SHP77 (cell line): Measurements from ENCODE around the gene TBCEL.

Experiments used
- DNase-seq, 2 experiments: peaks; one replicate each; lab custom pipeline; 2025; lab: John Stamatoyannopoulos, UW

TBCEL gene

DNA sequence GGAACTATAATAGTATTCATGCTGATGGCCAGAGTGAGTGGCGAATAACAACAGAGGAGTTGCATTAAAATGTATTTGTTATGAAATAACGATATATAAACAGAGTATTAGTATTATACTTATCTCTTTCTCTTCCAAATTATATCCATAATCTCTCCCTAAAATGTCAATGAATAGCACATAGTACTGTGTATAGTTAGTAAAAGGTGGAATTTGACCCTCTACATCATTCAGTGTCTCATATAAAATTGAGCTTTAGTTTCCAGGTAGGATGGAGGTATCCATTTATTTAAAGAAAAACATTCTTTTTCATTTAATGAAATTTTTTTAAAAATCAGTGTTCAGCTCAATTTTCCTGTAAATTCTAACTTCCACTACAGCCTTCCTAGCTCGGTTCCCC is 42.7 kb downstream of the TBCEL start:
- DNase-seq: no peak

DNA sequence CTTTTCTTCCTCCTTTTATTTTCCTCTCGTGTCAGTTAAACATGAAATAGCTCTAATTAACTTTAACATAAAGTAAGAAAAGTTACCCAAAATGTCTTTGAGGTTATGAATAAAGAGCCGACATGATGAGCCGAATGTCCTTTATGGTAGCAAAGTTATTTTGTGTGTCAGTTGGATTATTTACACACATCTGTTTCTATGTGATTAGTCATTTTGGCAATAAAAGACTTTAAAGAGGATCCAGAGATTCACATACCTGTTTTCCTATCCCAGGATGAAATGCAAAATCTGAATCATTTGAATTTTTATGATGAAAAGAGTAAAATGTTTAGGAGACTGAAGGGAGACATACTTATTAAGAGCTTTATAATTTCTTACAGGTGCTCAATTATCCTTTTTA is 43.1 kb downstream of the TBCEL start:
- no peak for DNase-seq

DNA sequence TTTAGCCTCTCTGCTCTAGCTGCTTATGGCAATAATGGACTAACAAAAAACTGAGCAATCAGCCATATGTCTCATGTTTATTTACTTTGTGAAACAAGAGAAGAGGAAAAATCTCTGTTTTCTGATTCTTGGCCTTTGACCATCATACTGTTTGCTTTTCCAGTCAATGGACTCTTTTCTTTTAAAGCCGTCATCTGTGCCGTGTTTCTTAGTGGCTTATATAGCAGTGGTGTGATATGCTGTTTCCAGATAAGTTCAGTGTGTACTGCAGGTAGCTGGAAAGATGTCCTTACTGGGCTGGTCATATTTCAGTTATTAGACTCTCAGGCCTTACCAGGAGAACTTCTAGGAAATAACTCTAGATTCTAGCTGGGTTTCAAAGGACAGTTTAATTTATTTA is 43.6 kb downstream of the TBCEL start:
- DNase-seq: peak in 1 of 2 experiments; percentile 1

DNA sequence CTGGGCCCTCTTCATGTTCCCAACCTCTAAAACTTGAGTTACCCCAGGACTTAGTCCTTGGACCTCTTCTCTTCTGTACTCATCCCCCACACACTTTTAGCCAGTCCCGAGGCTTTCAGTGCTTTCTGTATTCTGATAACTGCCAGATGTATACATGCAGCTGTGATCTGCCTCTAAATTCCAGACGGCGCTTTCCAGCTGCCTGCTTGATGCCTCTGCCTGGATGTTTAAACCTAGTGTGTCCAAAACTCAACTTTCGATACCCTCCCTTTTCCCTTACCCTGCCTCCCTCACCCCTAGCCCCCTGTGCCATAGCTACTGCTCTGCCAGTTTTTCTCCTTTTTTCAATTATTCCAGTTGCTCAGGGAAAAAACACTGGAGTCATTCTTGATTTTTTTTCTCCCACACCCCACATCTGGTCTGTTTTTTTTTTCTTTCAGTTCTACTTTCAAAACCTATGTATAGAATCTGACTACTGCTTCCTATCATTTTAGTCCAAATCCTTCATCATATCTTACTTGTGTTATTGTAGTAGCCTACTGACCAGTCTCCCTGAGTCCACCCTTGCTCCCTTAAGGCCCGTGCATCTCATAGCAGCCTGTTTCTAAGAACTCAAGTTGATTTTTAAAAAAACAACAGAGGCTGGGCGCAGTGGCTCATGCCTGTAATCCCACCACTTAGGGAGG is 44.2 kb downstream of the TBCEL start:
- no peak for DNase-seq

DNA sequence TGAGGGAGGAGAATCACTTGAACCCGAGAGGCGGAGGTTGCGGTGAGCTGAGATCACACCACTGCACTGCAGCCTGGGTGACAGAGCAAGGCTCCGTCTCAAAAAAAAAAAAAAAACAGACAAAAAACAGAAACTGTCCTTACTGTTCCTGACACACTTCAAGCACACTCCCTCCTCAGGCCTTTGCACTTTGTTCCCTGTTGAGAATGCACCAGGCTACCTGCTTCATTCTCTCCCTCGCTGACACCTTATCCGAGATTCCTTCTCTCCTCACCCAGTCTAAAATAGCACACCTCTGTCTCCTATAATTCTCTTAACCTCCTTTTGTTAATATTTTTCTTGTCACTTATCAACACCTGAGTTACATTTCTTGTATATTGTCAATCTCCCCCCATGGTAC is 44.9 kb downstream of the TBCEL start:
- DNase-seq: no peak

DNA sequence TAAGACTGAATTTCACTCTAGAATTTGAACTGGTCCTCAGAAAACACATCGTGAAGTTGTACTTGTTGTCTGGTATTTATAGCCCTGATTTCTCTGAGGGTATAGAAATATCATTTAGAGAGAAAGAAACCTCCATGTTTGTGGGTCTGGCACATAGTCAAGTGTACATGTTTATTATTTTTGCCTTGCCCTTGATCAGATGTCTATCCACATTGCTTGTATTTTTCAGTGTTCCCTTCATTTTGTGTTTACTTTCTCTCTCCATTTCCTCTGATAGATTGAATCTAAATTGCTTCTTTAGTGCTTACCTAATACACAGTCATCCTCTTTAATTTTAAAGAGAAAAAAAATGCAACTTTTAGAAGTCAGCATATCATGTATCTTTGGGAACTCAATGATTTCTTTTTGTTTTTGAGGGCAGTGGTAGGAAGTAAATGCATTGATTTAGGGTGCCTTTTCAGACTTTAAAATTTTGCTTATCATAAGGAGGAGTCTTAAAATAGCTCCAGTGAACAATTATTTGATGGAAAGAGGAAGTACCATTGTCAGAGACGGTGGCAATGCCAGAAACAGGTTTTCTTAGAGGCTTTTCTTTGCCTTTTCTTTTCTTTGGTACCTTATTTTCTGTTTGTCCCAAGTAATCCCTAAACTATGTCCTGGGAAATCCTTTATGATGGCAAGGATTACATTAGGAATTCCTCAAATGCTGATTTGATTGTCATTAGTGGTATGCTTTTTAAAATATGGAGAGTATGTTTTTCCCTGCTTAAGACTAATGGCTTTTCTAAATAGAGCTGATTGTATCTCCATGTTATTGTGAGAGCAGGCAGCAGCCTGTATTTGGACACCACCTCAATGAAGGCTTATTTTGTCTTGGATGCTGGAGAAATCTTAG is 47.3 kb downstream of the TBCEL start:
- DNase-seq: no peak

DNA sequence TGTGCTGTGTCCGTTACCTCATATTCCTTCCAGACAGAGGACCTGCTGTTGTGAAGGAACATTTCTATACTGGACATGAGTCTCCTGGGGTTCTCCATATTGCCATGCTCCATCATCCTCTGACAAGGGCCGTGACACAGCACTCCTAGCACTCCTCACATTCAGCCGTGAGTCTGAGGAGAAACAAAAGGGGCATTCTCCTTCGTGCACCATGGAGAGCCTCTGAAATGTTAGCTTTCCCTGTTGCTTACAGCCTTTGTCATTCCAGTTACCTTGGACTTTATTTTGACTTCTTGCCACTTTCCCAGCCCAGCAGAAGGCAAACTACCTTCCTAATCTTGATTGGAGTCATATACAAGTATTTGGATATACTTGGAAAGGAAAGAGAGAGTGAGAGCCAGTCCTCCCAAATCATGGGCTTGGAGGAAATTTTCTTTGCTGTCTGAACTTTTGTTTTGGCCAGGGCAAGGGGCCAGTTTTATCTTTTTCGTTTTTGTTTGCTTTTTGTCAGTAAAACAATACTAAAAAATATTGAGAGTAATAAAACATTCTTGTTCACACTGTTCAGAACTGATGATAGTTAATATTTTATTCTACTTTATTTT is 48.0 kb downstream of the TBCEL start:
- DNase-seq: no peak

DNA sequence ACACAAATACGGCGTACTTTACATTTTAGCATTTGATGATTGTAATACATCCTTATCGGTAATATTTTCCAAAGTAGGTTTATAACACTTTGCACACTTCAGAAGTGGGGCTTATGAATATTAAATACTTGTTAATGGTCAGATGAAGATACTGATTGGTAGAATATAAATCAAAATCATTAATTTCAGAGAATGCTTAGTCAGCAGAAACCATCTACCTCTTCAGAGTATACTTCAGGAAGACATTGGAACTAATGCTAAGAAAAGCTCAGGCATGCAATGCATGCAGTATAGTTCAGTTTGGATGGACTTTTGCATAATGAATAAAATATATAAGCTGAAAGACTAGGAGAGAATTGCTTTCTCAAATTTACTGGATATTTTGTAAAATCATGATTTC is 57.4 kb downstream of the TBCEL start:
- DNase-seq: no peak

DNA sequence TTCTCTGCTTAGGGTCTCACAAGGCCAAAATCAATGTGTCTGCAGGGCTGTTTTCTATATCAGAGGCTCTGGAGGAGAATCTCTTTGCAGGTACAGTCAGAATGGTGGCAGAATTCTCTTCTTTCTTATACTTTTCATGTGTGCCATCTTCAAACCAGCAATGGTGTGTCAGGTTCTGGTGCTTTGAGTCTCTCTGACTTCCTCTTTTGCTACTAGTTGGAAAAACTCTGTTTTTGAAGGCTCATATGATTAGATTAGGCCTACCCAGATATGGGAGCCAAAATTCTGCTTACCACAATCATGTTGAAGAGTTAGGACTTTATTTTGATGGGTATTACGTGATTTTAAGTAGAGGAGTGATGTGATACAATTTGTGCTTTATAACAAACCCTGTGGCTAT is 58.3 kb downstream of the TBCEL start:
- DNase-seq: no peak

DNA sequence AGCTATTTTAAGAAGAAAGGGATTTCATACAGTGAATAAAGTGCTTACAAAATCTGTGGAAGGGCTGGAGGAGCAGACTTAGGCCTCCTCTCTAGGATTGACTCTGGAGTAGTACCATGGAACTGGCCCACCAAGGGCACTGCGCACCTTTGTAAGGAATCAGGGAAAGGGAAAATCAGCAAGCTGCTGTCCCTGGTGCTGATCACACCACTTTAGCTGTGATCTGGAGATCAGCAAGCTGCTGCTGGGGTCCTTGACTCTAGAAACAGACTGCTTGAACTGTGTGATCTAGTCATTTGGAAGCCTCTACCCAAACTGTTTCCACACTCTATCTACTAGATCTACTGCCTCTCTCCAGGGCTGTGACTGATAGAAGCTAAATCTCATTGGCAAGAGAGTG is 58.8 kb downstream of the TBCEL start:
- DNase-seq: no peak

DNA sequence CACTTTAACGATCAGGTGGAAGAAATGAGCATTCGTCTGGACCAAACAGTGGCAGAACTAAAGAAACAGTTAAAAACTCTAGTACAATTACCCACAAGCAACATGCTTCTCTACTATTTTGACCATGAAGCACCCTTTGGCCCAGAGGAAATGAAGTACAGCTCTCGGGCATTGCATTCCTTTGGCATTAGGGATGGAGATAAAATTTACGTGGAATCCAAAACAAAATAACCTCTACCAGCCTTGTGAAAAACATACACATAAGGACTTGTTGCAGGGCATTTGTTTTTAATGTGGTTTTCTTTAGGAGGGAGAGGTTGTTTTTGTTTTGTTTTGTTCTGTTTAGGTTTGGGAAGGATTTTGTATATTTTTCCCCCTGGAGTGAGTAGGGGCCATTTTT is 63.0 kb downstream of the TBCEL start:
- DNase-seq: no peak

DNA sequence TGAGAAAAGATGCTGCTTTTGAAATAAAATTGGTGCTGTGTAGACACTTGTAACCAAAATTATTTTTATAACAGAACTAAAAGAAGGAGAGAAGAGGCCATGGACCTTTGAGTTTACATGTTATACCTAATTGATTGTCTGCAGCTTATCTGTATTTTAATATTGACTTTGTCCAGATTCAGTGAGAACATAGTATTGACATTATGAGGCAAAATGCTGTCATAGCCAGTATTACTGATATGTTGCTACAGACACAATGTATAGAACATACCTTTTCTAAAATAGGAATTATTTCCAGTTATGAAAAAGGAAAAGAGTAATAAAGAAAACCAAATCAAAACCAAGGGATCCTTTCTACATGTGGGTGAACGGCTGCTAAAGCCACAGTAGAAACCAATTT is 65.7 kb downstream of the TBCEL start:
- DNase-seq: no peak

DNA sequence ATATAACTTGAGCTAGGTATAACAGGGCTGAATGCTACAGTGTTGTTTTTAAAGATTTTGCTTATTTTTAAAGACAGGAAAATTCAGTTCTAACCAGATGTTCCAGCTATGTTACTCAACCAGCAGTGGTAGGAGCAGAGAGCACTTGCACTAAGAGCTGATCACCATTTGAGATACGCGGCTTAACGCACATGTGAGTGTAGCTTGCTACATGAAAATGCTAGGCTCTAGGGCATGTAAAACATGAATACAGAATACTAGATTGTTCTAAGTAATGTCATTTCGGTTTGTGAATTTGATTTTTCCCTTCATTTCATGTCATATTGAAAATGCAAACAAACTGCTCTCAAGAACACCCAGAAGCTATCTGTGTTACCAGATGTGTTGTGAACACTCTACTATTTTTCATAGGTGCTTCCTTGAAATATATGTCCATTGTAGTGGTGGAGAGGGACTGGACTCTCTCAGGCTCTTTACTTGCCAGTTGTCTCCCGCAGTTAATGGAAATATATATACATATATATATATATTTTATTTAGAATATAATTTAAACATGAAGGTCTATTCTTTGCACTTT is 66.3 kb downstream of the TBCEL start:
- DNase-seq: no peak

DNA sequence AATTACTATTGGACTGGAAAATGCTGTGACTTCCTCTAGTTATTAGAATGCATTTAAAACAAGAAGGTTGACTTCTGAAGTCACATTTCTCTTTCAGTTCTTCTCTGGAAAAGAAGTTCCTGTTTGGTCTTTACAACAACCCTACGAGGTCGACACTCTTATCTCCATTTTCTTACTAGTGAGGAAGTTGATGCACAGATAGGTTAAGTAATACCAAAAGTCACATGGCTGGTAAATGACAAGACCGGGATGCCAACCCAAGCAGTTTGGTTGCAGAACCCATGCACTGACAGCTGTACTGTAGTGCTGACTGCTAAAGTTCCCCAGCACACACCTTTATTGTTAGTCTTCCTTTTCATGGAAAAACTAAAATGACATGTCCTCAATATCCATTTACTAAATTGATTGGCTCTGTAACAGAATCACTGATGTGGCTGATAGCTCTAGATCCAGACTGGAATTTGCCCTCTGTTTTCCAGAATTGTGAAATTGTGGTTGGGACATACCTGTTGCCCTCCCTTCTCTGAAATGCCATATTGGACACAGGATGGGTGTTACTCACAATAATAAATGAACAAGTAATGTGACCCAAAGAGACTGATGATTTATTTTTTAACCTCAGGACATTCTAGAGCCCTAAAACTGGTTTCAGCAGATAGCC is 67.7 kb downstream of the TBCEL start:
- DNase-seq: no peak

DNA sequence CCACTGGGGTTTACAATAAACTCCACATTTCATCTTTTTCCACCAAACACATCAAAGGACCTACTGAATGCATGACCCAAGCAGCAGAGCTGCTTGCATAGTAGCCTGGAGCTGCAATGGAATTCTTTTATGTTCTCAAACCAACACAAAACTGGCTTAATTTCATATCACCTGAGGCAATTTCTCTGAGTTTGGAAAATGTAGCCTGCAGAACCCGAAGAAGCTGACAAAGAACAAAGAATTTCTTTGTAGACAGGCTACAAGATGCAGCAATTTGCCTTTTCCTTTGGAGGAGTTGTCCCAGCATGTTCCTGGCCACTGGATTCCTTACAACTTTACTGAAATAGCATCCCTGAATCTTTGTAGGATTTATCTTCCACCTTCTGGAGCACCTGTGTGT is 71.7 kb downstream of the TBCEL start:
- no peak for DNase-seq

DNA sequence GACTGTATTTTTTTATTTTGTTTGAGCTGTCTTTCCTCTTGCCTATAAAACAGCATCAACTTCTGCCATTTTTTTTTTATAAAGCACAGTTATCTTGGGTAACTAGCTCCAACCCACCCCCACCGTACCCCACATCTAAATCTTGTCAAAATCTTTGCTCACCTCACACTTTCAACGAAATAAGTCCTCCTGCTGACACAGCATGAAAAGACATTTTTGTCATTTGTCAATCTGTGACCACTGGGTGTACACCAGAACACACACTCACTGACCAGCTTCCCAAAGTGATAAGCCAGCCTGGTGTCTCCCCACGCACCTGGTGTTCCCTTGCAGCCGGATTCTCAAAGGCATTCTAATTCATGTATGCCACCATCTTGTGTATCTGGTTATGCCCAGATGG is 75.5 kb downstream of the TBCEL start:
- no peak for DNase-seq

DNA sequence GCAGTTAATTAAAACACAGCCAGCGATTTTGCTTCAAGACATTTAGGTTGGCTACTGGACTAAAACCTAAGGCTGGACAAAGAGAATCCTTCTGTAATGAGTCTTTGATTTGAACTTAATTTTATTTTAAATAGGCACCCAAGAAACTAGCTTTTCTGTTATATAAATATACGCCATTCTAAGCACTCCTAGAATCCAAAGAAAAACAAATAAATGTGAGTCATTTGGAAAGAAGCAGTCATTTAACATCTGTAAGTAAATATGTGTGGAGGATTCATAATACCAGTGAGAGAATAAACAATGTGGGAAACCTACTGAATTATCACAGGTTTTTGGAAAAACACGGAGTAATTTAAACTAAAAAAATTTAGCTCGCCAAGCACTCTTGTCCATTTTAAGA is 76.0 kb downstream of the TBCEL start:
- no peak for DNase-seq

DNA sequence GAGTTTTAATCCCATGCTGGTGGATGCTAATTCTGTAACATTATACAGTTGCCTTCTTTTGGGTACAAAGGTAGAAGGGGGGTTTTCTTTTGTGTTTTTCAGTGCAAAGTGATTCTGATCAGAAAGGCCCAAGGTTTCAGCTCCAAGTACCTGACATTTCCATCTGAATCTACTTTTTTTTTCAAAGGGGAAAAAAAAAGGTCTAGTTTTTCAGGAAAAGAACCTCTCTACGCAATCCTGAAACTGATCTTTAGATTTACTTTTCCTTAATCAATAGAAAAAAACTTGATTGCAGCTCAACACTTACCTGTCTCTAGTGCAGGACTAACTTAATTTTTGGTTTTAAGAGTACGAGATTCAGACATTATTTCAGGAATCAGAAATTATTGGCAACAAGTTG is 77.0 kb downstream of the TBCEL start, which contains the start of gene TECTA:
Gene TECTA, plus strand, starts transcription at position 301 of the 400 bp plus-strand sequence. CDS start 1,423 bp downstream, outside the sequence.
- no peak for DNase-seq

DNA sequence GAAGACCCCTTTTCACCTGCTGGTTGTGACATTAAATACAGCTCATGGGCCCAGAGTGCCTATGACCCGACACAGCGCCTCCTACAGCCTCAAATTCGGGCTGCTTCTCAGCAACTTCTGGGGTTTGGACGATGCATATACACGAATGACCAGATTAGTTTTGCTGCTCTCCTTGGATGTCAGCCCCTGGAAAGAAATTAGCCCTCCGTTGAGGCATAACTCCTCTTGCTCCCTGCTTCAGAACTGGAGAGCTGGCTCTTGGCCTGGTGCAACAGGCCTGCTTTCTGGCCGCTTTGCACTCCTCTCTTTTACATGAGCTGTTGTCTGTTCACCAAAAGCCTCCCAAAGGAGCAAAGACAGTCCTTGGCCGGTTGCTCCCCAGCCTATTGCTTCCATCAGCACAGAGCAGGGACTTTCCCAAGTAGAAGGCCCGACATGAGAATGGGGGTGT is 80.4 kb downstream of the TBCEL start:
- no peak for DNase-seq

DNA sequence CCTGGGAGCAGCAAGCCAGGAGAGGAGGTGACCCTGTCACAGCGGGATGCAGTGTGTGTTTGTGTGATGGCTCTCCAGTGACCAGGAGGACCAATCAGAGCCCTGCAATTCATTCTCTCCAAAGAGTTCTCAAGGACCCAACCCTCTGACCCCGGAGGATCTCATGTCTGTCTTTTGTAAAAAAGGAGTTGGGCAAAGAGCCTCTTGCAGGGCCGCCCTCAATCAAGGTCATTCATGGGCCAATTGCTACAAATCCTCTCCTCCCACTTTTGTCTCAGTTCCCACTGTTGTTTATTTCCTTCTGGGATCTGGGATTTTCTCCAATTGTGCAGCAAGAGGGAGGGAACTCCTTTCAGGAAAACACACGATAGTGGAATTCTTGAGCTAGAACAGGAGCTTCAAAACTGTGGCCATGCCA is 81.2 kb downstream of the TBCEL start:
- no peak for DNase-seq

DNA sequence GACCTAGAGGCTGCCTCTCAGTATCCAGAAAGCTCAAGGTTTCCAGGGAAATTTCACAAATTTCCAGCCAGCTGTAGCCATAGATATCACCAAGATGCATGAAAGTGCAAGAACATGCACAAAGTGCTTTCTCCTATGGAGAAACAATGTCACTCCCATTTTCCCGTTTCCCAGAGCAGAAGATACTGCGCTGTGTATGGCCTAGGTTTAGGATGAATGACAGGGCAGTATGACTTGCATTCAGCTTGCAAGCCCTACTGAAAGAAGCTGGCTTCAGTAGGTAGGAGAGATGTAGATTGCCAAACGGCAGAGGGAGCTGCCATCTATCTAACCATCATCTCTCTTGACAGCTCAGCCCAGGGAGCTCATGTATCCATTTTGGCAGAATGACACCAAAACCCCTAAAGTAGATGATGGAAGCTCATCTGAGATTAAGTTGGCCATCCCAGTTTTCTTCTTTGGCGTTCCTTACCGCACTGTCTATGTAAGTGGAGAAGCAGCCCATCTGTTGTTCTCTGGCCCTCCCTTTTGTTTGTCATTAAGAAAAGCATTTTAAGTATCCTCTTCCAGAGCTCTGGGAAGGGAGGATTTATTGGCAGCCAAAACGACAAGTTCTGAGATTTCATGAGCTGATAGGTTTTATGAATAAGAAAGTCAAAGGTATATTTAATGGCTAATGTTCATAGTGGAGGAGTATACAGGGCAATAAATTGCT is 81.7 kb downstream of the TBCEL start:
- DNase-seq: no peak
